Measurements from ENCODE around the gene FAM83F.

- TF ChIP-seq ZNF274 (IDR thresholded peaks at IDR 0.05; ENCODE audit: low read depth, low read length): no peak
- TF ChIP-seq YY1 (IDR thresholded peaks at IDR 0.05; ENCODE audit: insufficient read depth, insufficient read length): no peak
- no peak for TF ChIP-seq SUZ12 (IDR thresholded peaks at IDR 0.05; ENCODE audit: extremely low read depth, insufficient read depth, insufficient read length)
Observed at GRCh38 chr22:39999144-39999757, 4.5 kb downstream of the FAM83F start.
